GM23248 (cell line): ENCODE measurements around the gene PJA2. TPM values are rescaled to one million over a fixed set of nuclear protein-coding genes. Genes with fewer than 3 reads are reported as not detected.
A peak's percentile ranks its signal among the peaks of the same experiment; 100 is the strongest.

Experiments used
- DNase-seq: peaks from one replicate; pipeline ENCODE4 v3.0.0-alpha.2; 2015
- H2AFZ ChIP-seq: fragments of 200-600 bp; sonication (generic); 2 replicates; pipeline ENCODE4 v1.6.1; 2016; ENCODE audit warnings: antibody characterized with exemption
- H3F3A ChIP-seq: fragments of 200-600 bp; sonication (generic); 2 replicates; pipeline ENCODE4 v1.6.1; 2016; ENCODE audit warnings: mild to moderate bottlenecking, antibody characterized with exemption, mixed run types; ENCODE audit not compliant: insufficient read depth
- H3K27ac ChIP-seq: fragments of 200-600 bp; sonication (generic); 2 replicates; pipeline ENCODE4 v1.5.1; 2016; ENCODE audit warnings: mild to moderate bottlenecking
- H3K27me3 ChIP-seq: fragments of 200-600 bp; sonication (generic); replicated peaks from 2 replicates; pipeline ENCODE4 v1.6.1; 2016; ENCODE audit warnings: mild to moderate bottlenecking; ENCODE audit not compliant: insufficient read depth
- H3K36me3 ChIP-seq: fragments of 200-600 bp; sonication (generic); 2 replicates; pipeline ENCODE4 v1.6.1; 2016; ENCODE audit warnings: low read depth, mild to moderate bottlenecking
- H3K4me1 ChIP-seq: fragments of 200-600 bp; sonication (generic); 2 replicates; pipeline ENCODE4 v1.6.1; 2016; ENCODE audit warnings: mild to moderate bottlenecking; ENCODE audit not compliant: insufficient read depth
- H3K4me2 ChIP-seq: fragments of 200-600 bp; sonication (generic); one replicate; pipeline ENCODE4 v1.6.1; 2016; ENCODE audit warnings: mild to moderate bottlenecking; ENCODE audit not compliant: unreplicated experiment
- H3K4me3 ChIP-seq: fragments of 200-600 bp; sonication (generic); 2 replicates; pipeline ENCODE4 v1.5.1; 2016; ENCODE audit warnings: mild to moderate bottlenecking
- H3K79me2 ChIP-seq: fragments of 200-600 bp; sonication (generic); 2 replicates; pipeline ENCODE4 v1.6.1; 2016; ENCODE audit warnings: mild to moderate bottlenecking; ENCODE audit not compliant: insufficient read depth
- H3K9ac ChIP-seq: fragments of 200-600 bp; sonication (generic); 2 replicates; pipeline ENCODE4 v1.6.1; 2016; ENCODE audit warnings: mild to moderate bottlenecking
- H3K9me2 ChIP-seq: fragments of 200-600 bp; sonication (generic); 2 replicates; pipeline ENCODE4 v1.6.1; 2016; ENCODE audit warnings: mixed run types, mild to moderate bottlenecking, moderate library complexity; ENCODE audit not compliant: insufficient read depth
- H3K9me3 ChIP-seq: fragments of 200-600 bp; sonication (generic); one replicate; pipeline ENCODE4 v1.6.1; 2017; ENCODE audit warnings: low read depth
- H4K20me1 ChIP-seq: fragments of 200-600 bp; sonication (generic); 2 replicates; pipeline ENCODE4 v1.6.0; 2016; ENCODE audit not compliant: insufficient read depth
- EZH2 ChIP-seq: fragments of 200-600 bp; sonication (generic); IDR thresholded peaks from 2 replicates; pipeline ENCODE4 v1.6.1; 2018; ENCODE audit warnings: antibody characterized with exemption, mild to moderate bottlenecking; ENCODE audit not compliant: insufficient read depth, poor library complexity, severe bottlenecking
- EZH2phosphoT487 ChIP-seq: fragments of 200-600 bp; sonication (generic); IDR thresholded peaks from 2 replicates; pipeline ENCODE4 v1.6.1; 2018; ENCODE audit warnings: antibody characterized with exemption, moderate library complexity, mild to moderate bottlenecking, low read depth; ENCODE audit not compliant: insufficient read depth
- whole genome bisulfite sequencing, 2 experiments: methylation state at CpG; one replicate each; pipeline ENCODE4 v1.1.6; 2015 to 2017; ENCODE audit warnings: low lambda C conversion rate in 2 of 2, low coverage in 1 of 2; ENCODE audit errors: missing lambda C conversion rate in 2 of 2; 5-methylcytosine and 5-hydroxymethylcytosine counted together
- in situ Hi-C: fragments of 300-500 bp; cut with MboI; formaldehyde crosslinking; loops from 2 replicates; pipeline ENCODE4 v1.15.0; 2020
- polyA plus RNA-seq: library from polyadenylated mRNA; unstranded; fragments of >200 nt; fragmentation: Nextera tagmentation; extraction: Ambion mirVana; gene quantifications from 2 replicates; pipeline ENCODE4 v1.2.1, GENCODE V29; 2016
- total RNA-seq: library from RNA; depleted of rRNA; stranded (reverse); fragments of >200 nt; shearing (Covaris generic); gene quantifications from 2 replicates; pipeline ENCODE4 v1.2.3, GENCODE V29; 2014

PJA2 gene
- total and polyA plus RNA-seq, 2 experiments from 2014 or later = 76.4 to 95.3 TPM

DNA sequence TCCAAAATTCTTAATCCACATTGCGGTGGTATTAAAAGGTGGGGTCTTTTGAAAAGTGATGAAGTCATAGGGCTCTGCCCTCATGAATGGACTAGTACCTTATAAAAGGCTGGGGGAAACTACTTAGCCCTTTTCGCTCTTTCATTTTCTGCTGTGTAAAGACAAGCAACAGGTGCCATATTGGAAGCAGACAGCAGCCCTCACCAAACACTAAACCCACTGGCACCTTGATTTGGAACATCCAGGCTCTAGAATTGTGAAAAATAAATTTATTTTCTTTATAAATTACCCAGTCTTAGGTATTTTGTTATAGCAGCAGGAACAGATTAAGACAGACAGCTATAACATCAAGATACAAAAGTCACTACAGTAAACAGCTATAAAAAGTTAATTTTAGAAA lies 12.8 kb downstream of the PJA2 start:
- H3K4me3 ChIP-seq = no peak overlapping the region
- peaks cover 99% of the 10 kb centered on the region for H3K79me2 ChIP-seq
- H3K9me3 ChIP-seq = no peaks in the 10 kb centered on the region
- no peak overlapping the region for H3K9ac ChIP-seq
- no peak overlapping the region for H2AFZ ChIP-seq
- no peaks in the 10 kb centered on the region for H3K36me3 ChIP-seq
- TF ChIP-seq EZH2 (no peak), EZH2phosphoT487 (no peak)
- no peak overlapping the region for H3K27ac ChIP-seq
- no peak overlapping the region for H3K4me2 ChIP-seq
- H3K9me2 ChIP-seq = no peaks in the 10 kb centered on the region
- peaks cover 41% of the 10 kb centered on the region; the same call in 1 of the 2 replicates for H4K20me1 ChIP-seq
- no peaks in the 10 kb centered on the region for H3F3A ChIP-seq
- in situ Hi-C loops = no loop called here
- DNase-seq = no peak
- 0 out of 2 replicates have a peak, but pooled peaks cover under 1% of the 10 kb centered on the region for H3K4me1 ChIP-seq
- no peaks in the 10 kb centered on the region for H3K27me3 ChIP-seq
- 67 to 76% methylated on average over 2 of the region's 2 CpGs for WGBS, 2 experiments

DNA sequence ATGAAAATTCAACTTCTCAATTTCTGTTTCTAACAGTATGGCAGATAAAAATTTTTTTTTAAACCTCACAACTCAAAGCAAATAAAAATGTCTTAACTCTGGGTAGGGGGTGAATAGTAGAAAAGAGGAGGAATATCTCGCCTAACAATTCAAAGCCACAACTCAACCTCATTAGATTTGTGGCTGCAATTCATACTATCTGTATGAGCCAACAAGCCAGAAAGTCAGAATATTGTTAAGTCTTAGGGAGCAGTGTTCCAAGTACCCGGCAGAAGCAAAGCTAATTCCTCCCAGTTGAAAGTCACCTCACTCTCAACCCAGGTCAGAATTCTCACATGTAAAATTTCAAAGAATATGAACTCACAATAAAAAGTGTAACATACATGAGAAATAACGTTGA lies 15.0 kb downstream of the PJA2 start:
- peaks cover 47% of the 10 kb centered on the region for H4K20me1 ChIP-seq
- no peak overlapping the region for H2AFZ ChIP-seq
- DNase-seq = no peak
- WGBS, 2 experiments = 70 to 76% methylated on average over 3 of the region's 3 CpGs
- no peaks in the 10 kb centered on the region for H3K9me2 ChIP-seq
- no peak overlapping the region for H3K27ac ChIP-seq
- H3K27me3 ChIP-seq = no peaks in the 10 kb centered on the region
- H3K9ac ChIP-seq = no peak overlapping the region
- no peak overlapping the region for H3K4me2 ChIP-seq
- no peaks in the 10 kb centered on the region for H3K9me3 ChIP-seq
- no peaks in the 10 kb centered on the region for H3K4me1 ChIP-seq
- in situ Hi-C loops = no loop called here
- TF ChIP-seq EZH2 = no peak
- no peak for TF ChIP-seq EZH2phosphoT487
- H3K4me3 ChIP-seq = no peak overlapping the region
- H3K36me3 ChIP-seq = peaks cover 10% of the 10 kb centered on the region; the same call in 1 of the 2 replicates
- H3F3A ChIP-seq = no peaks in the 10 kb centered on the region
- H3K79me2 ChIP-seq = peaks cover 100% of the 10 kb centered on the region

DNA sequence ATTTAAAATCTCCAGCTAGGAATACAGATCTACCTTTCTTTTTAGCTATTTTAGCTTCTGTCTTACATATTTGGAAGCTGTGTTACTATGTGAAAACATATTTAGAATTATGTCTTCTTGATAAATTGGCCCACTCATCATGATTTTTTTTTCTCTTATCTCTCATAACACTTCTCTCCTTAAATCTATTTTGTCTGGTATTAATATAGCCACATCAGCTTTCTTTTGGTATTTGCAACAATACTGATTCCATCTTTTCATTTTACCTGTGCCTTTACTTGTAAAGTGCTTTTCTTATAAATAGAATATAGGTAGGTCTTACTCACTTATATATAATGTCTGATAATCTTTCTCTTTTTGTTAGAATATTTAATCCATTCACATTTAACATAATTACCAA lies 19.6 kb downstream of the PJA2 start:
- in situ Hi-C loops = no loop called here
- Histone ChIP-seq H3K27me3 (no peaks in the 10 kb centered on the region), H3K4me3 (no peak overlapping the region), H3K4me2 (no peak overlapping the region), H4K20me1 (peaks cover 43% of the 10 kb centered on the region), H3K4me1 (peaks cover 26% of the 10 kb centered on the region), H3K9ac (no peak overlapping the region), H3K9me3 (no peaks in the 10 kb centered on the region), H3F3A (no peaks in the 10 kb centered on the region; the same call in 1 of the 2 replicates), H3K9me2 (no peaks in the 10 kb centered on the region), H3K79me2 (peaks cover 100% of the 10 kb centered on the region), H2AFZ (no peak overlapping the region), H3K27ac (no peak overlapping the region), H3K36me3 (peaks cover 10% of the 10 kb centered on the region; the same call in 1 of the 2 replicates)
- DNase-seq = no peak
- TF ChIP-seq EZH2 (no peak), EZH2phosphoT487 (no peak)

DNA sequence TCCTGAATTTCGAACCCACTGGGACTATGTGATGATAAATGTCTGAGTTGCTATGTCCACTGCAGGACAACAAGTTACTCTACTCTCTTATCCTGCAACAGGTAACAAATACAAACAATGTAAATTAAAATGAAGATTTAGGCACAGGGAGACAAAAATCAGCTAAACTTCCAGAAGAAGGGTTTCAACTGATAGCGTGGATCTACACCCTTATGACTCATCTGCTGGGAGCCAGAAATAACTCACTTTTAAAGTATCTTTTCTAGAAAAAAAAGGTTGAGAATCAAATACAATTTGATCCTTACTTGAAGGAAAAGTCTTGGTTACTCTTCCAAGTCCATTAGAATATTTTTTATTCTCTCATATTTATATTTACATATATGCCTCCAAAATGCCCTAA lies 21.4 kb downstream of the PJA2 start:
- no peaks in the 10 kb centered on the region; the same call in 1 of the 2 replicates for H3F3A ChIP-seq
- peaks cover 41% of the 10 kb centered on the region for H4K20me1 ChIP-seq
- no peak overlapping the region for H3K4me3 ChIP-seq
- DNase-seq = peak; percentile 65
- H3K79me2 ChIP-seq = peaks cover 100% of the 10 kb centered on the region
- H2AFZ ChIP-seq = no peak overlapping the region
- no peak overlapping the region for H3K9ac ChIP-seq
- WGBS, 2 experiments = 67 to 70% methylated on average over 2 of the region's 2 CpGs
- peaks cover 26% of the 10 kb centered on the region for H3K4me1 ChIP-seq
- H3K9me2 ChIP-seq = no peaks in the 10 kb centered on the region
- H3K27me3 ChIP-seq = no peaks in the 10 kb centered on the region
- H3K36me3 ChIP-seq = peaks cover 12% of the 10 kb centered on the region; the same call in 1 of the 2 replicates
- H3K27ac ChIP-seq = peak overlapping the region; percentile 2; the same call in 1 of the 2 replicates
- in situ Hi-C loops = no loop called here
- peak overlapping the region; percentile 29 for H3K4me2 ChIP-seq
- H3K9me3 ChIP-seq = no peaks in the 10 kb centered on the region
- TF ChIP-seq EZH2 (no peak), EZH2phosphoT487 (no peak)
